ENCODE data around the gene ALPI.

ALPI gene

DNA sequence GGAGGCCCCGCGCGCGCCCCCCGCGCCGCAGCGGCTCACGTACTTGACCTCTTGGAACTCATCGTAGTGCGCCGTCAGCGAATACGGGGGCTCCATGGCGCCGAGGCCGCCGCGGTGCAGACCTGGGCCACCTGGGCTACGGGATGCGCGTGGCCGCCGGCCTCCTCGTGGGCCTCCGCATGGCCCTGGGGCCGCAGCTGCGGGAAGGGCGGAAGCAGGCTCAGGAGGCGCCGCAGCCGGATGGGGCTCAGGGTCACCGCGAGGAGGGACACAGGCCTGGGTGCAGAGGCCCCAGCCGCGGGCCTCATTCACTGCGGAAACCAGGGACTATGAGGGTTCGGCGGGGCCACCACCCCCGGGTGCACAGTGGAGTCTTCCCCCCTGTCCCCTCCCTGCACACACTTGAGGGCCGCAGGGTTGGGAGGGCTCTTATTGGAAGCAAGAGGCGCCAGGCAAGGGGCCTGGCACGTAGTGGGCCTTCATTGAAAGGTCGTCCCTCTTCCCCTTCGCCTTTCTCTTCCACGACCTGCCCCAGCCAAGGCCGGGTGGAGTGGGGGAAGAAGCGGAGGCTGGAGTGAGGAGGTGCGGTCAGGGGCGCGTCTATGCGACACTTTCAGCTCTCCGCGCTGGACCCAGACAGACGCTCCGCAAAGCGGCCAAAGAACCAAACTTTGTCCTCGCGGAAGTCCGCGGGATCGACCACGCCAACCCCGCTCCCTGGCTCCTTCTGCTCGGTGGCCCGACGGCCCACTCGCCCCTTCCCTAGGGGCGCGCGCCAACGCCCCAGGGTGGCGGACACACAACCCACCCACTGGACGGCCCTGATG is 30.8 kb downstream of the ALPI start:
- DNase-seq = no peak

GRCh38 chr2:232487385-232488096 is 31.6 kb downstream of the ALPI start, which contains the start of gene ECEL1:
Gene ECEL1 (minus strand): TSS chr2:232487834. CDS start chr2:232486653, 1,181 bp downstream.
- peak in 2 of 4 experiments; percentile 8 to 18 for DNase-seq

DNA sequence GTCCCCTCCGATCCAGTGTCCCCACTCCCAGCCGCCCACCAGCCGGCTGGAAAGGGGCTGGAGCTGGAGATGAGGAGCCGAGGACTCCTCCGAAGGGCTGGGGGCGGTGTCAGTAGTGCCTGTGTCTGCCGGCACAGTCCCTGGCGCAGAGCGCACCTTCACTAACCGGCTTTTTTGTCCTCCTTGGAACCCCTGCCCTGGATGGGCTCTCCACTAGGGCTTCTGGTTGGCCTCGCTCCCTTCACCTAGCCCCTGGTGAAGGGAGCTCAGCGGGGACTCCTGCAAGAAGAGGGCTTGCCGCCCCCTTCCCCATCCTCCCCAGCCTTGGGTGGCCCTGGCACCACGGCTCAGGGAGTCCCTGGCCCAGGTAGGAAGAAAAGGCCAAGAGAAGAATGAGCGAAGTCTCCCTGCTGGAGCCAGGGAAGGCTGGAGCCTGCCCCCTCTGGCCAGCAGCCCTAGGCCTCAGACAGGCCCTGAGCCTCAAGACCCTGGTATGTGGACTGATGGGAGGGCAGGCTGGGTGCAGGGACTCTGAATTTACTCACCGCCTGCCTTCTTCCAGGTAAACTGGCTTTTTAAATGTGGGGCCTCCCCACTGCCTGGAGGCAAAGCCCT is 32.3 kb downstream of the ALPI start:
- DNase-seq = no peak

GRCh38 chr2:232488721-232489300 is 32.9 kb downstream of the ALPI start:
- no peak for DNase-seq

DNA sequence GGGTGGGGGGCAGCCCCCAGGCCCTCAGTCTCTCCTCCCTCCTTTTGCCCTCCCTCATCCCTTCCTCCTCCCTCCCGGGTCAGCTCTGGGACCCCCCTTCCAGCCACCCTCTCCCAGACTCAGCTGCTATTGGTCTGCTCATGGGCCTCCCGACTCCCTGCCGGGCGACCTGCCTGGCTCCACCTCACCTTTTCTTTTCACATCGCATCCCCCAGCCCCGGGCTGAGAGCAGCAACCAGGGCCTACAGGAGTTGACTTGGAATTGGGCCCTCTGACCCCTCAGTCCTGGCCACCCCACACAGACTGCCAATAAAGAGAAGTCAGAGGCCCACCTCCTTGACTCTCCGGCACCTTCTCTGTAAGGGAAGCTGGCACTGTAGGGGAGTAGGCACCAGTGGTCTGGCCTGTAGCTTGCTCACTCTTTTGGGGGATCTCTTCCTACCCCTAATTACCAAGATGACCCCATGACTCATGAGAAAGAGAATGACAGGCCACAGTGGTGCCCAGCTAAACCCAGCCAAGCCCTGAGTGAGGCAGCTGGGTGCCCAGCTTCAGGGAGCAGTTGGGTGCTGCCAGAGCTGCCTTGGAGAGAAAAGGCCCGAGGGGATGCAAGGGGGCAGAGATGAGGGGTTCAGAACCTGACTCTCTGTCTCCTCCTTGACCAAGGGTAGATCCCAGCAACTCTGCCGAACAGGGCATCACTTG is 33.7 kb downstream of the ALPI start:
- no peak for DNase-seq

DNA sequence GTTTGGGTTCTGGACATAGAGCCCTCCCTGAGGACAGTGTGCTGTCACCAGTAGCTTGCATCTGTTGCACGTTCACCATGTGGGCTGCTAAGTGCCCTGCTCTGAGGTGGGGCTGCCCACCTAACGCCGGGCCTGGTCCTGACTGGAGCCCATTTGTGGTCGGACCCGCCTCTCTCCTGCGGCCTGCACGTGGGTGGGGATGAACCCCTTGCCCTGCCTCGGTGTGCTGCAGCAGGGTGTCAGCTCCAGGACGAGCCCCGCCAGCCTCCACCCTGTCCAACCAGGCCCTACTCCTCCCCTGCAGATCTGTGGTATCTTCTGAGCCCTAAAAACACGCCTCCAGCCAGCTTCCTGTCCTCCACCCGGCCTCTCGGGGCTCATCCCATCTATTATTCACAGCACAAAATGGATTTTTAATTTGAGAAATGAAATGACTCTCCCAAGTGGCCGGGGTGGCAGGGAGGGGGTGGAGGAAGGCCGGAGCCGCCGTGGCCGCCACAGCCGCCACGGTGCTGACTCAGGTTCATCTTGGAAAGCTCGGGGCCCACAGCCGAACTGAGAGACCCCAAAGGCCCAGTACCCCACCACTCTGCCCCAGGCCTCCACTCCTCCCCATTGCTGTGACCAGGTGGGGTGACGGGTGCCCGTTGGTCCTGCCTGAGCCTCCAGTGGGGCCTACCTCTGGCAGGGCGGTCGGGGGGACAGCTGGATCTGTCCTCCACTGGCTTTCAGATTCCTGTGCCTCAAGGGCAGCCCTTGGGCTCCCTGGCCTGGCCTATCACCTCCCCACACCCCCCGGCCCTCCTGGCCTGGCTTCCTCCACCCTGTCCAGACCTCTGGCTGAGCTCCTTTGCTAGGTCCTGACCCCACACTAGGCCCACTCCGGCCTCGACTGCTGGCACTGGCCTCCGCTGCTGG is 34.5 kb downstream of the ALPI start:
- DNase-seq = no peak

- no peak for DNase-seq
Measured at GRCh38 chr2:232491139-232491780, 35.3 kb downstream of the ALPI start.

GRCh38 chr2:232492236-232492848 is 36.4 kb downstream of the ALPI start:
- DNase-seq = no peak

- DNase-seq = no peak
Measured at GRCh38 chr2:232492963-232493700, 37.2 kb downstream of the ALPI start.

DNA sequence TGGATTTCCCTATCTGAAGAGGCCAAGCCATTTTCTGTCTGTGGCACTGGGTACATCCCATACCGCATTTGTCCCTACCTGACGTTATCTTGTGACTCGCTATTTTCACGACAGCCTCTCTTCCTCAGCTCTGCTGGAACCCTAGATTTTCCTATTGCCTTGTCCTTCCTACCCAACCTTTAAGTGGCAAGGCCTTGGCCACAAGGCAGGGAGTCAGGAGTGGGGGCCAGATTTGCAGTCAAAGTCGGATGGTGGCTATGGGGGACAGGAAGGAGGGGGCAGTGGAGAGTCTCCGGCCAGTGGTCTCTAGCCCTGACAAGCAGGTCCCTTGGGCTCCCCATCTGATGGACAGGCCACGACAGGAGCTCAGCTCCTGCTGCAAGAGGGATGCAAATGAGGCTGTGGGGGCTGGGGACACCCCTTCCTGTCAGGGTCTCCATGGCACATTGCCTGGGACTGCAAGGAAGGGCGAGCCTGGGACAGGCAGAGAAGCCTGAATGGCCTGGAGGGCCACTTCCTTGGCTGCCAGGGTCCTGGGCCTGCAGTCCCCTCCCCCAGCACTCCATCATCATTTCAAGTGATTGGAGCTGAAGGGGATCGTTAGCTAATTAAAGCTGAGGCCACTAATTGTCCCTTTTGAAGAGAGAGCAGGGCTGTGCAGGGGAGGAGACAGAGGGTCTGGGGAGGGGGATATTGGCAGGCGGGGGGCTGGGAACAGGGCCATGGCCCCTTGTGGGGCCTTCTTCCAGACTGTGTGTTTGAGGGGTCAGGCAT is 37.9 kb downstream of the ALPI start:
- DNase-seq = no peak

DNA sequence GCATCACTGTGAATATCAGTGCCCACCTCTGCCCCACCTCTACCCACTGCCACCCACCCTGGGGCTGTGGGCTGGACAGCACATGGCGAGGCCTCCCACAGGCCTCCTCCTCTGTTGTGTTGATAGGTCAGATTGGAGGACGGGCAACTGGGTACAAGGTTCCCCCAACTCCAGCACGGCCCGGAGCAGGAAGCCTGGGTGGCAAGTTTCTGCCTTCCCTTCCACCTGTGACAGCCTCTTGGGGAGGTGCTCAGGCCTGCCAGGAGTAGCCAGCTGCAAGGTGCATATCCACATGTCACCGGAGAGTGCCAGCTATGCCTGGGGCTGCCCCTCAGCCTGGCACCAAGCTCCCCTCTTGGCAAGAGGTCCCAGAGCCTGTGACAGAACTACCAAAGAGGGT is 38.6 kb downstream of the ALPI start:
- no peak for DNase-seq

DNA sequence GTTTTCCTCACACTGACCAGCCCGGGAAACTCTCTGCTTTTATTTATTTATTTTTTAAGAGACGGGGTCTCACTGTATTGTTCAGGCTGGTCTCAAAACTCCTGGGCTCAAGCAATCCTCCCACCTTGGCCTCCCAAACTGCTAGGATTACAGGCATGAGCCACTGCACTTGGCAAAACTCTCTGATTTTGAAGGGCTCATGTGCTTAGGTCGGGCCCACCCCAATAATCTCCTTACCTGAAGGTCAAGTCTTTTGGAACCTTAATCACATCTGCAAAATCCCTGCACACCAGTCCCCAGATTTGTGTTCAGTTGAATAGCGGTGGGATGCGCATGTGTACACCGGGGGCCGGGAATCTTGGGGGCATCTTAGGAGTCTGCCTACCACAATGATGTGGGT is 39.3 kb downstream of the ALPI start:
- DNase-seq = no peak

DNA sequence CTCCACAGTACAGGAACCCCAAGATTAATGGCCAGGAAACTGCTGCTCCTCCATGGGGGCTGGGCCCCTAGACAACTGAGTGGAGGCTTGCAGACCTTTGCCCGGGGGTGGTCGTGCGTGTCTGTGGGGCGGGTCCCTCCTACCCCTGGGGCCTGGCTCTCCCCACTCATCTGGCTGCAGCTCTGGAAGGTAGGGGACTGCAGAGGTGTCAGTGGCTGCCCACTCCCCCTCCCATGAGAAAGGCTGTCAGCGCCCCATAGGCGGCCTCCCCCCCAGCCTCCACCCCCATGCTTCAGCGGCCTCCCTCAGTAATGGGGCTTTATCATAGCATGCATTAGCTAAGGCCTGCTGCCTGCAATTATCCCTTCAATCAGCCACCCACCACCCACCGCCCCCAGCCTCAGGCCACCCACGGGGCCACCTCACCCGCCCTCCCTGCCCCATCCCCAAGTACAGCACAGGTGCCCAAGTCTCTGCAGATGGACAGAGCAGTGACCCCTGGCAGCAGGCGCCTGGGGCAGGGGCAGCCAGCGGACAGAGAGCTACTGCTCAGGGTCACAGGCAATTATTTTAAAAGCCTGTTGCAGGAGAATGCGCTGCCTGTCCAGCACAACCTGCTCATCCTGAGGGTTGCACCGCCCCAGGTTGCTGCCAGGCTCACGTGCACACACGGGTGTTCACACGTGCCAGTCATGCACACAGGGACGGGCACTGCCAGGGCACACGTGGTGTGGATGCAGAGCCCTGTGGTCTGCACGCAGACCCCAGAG is 40.7 kb downstream of the ALPI start:
- no peak for DNase-seq

GRCh38 chr2:232497348-232497747 is 41.4 kb downstream of the ALPI start:
- DNase-seq = no peak

DNA sequence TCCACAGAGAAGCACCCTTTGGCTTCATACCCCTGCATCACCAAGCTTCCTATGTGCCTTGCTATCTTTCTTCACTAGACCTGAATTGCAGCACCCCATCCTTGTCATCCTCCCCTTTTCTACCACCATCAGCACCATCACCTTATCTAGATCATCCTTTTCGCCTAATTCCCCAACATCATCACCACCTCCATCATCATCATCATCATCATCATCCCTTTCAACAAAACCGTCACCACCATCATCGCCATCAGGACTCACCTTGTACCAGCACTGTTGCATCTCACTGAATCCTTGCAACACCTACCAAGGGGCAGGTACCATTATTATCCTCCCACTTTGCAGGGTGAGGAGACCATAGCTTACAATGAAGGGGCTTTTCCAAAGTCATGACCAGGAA is 42.5 kb downstream of the ALPI start:
- no peak for DNase-seq

- DNase-seq = no peak
Measured at GRCh38 chr2:232501331-232501771, 45.4 kb downstream of the ALPI start.

GRCh38 chr2:232501794-232502390 is 45.9 kb downstream of the ALPI start:
- DNase-seq = no peak

Data from suppressor macrophage (primary cell).